ENCODE results near the gene JARID2.
"Not testable (repeated sequence)": the region's sequence is repeated elsewhere in the genome, so short reads cannot be mapped to it uniquely, and the experiment has no call there.

Gene JARID2

DNA sequence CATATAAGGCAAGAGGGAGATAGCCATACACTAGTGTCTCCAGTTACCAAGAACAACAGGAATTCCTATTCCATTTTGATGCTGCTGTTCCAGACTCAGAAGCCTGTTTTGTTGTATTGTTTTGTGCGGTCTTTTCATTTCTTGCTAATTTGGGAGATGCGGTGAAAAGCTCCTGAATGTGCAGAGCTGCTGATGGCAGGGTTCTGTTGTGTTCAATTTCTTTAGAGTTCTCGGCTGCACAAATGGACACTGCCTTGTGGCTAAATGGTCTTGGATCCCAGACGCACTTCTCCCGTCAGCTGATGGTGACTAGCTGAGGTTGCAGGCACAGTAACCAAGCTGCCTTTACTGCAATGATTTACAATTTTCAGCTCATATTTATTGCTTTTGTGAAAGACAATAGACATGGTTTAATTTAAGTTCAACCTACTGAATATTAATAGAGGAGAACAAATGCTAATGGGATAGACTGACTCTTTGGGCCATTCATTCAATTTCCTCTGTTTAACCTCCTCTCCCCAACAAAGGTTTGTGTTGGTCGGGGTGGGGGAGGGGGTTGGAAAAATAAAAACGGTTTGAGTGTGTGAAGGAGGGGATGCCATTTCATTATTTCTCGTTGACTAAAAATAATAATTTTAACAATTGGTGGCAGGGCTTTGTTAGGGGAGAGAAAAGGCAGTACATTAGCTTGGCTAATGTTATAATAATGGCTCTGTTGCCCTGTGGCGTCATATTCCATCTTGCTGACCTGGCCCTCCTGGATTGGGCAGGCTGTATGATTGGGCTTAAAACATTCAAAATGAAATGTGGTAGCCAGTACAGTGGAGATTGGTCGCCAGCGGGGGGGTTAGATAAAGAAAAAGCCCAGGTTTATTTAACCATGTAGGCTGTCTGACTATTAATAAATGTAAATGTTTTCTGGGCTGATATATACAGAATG is 159.5 kb downstream of the JARID2 start:
- no peak for DNase-seq

DNA sequence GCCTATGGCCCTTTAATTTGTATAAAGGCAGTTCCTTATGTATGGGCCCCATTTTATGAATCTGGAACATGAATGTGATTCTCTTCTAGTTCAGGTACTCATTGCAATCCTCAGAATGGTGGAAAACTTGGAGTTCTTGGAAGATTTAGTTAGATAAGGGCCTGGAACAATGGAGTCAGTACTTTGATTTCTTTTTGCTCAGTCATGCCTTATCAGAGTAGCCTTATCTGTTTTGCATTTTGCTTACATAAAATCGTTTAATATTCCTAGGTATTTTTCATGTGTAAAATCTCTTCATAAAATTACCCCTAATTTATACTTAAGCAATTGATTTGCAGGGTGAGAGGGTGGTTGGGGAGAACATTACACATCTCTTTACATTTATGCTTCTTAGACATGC is 160.6 kb downstream of the JARID2 start:
- no peak for DNase-seq

- no peak for DNase-seq
Observed at GRCh38 chr6:15408008-15408407, 162.1 kb downstream of the JARID2 start.

DNA sequence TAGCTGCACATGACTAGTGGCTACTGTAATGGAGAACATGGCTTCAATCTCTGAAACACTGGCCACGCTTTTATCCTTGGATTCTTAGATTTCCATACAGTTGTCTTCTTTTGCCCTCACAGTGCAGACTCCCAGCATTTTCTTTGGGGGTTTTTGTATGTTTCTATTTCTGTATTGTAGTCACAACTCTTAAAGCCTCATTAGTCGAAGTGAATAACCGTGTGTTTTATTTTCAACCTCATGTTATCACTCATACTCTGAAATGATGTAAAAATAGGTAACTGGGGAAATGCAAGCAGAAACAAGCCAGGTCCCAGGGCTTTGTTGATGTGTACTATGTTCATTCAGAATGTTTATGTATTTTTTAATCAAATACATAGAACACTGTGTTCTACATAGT is 162.9 kb downstream of the JARID2 start:
- DNase-seq = no peak

DNA sequence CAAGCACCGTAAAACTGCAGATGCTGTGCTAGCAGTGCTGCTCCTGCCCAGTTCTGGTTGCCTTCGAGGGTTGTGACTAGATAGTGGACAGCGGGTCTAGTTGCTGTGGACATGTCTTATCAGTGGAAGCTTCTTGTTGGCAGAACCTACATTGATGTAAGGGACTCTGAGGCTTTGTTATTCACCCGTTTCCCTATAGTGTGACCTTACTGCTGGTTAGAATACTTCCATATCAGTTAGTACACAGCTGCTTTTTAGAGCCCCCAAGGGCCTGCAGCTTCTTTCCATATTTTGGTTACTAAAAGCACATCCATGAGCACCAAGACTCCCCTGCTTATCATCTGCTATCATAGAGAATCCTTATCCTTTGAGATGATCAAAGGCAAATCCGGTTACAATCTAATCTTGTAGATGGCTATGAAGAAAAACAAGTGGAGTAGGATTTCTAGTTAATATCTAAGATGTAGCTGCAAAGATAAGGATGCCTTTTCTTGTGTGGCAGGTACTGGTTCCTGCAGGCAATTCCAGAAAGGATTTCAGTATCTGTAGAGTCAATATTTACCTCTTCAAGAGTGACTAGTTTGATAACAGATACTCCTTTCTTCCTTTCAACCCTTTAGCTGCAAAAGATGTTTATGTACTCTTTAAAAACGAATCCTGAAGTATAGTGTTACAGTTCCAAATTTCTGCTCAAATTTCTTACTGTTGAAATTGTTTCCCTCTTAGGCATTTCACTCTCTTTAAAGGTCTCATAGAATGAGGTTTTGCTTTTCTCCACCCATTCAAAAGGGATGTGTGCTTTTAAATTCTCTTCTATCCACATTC is 163.6 kb downstream of the JARID2 start:
- DNase-seq = no peak

DNA sequence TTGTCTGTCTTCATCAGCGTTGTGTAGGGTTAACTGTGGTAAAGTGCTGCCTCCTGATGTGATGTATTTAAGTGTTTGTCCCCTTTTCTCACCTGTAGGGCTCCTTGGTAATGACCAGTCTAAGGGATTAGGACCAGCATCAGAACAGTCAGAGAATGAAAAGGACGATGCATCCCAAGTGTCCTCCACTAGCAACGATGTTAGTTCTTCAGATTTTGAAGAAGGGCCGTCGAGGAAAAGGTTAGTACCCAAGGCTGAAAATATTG is 164.2 kb downstream of the JARID2 start:
- DNase-seq = no peak

GRCh38 chr6:15410752-15411151 is 164.9 kb downstream of the JARID2 start:
- DNase-seq = no peak

DNA sequence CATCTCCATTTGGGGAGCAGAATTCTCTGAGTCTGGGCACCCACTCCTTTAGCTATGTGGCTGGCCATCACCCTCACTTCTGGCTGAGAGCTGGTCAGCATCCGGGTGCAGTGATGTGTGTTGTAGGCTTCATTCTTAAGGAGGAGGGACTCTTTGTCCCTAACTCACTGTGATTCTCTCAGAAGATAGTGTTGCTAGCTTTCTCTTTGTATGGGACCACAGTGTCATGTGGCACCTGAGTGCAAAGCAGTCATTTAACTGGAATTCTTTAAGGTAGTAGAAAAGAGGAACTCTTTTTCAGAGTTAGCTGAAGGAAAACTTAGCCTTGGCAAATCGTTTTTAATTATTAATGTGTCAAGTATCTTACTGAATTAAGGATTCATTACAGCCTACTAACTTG is 165.9 kb downstream of the JARID2 start:
- no peak for DNase-seq

DNA sequence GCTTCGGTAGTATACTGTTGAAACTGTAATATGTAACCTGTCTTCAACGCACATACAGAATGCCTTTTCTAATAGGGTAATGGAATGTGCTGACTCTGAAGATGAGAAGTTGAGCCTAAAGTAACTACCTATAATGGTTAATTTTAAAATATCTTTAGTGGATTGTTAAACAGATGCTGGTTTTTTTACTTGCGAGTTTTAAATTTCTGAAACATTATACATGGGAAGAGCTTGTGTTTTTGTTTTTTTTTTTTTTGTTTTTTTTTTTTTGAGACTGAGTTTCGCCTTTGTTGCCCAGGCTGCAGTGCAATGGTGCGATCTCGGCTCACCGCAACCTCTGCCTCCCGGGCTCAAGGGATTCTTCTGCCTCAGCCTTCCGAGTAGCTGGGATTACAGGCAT is 166.9 kb downstream of the JARID2 start:
- DNase-seq = no peak

- no peak for DNase-seq
Observed at GRCh38 chr6:15413466-15414234, 167.8 kb downstream of the JARID2 start.

- no peak for DNase-seq
Observed at GRCh38 chr6:15414235-15414612, 168.4 kb downstream of the JARID2 start.

DNA sequence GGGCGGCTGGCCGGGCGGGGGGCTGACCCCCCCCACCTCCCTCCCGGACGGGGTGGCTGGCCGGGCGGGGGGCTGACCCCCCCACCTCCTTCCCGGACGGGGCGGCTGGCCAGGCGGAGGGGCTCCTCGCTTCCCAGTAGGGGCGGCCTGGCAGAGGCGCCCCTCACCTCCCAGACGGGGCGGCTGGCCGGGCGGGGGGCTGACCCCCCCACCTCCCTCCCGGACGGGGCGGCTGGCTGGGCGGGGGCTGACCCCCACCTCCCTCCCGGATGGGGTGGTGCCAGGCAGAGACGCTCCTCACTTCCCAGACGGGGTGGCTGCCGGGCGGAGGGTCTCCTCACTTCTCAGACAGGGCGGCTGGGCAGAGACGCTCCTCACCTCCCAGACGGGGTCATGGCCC is 169.8 kb downstream of the JARID2 start:
- not testable (repeated sequence) for DNase-seq

GRCh38 chr6:15416932-15417509 is 171.2 kb downstream of the JARID2 start:
- DNase-seq = no peak

GRCh38 chr6:15417811-15418210 is 171.9 kb downstream of the JARID2 start:
- no peak for DNase-seq

GRCh38 chr6:15419493-15419892 is 173.6 kb downstream of the JARID2 start:
- no peak for DNase-seq

DNA sequence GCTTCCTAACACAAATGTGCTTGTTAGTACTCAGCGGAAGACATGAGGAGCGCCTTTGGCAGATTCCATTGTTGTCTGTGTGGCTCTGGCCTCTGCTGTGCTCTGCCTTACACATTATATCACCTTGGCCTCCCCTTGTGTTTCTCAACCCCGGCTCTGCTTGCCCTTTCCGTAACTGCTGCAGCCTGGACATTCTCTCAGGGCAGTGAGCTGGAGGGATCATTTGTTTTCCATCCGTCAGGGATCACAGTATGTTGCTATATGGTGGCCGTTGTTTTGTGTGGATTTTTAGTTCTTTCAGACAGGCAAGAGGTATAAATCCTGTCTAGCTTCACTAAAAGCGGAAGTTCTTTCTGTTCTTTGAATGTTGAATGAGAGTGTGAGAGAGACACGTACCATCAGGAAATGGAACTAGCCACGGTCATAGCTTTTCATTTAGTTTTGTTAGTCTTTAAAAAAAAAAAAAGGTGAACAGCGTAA is 175.1 kb downstream of the JARID2 start:
- peak in 1 of 2 donors; percentile 54 for DNase-seq

DNA sequence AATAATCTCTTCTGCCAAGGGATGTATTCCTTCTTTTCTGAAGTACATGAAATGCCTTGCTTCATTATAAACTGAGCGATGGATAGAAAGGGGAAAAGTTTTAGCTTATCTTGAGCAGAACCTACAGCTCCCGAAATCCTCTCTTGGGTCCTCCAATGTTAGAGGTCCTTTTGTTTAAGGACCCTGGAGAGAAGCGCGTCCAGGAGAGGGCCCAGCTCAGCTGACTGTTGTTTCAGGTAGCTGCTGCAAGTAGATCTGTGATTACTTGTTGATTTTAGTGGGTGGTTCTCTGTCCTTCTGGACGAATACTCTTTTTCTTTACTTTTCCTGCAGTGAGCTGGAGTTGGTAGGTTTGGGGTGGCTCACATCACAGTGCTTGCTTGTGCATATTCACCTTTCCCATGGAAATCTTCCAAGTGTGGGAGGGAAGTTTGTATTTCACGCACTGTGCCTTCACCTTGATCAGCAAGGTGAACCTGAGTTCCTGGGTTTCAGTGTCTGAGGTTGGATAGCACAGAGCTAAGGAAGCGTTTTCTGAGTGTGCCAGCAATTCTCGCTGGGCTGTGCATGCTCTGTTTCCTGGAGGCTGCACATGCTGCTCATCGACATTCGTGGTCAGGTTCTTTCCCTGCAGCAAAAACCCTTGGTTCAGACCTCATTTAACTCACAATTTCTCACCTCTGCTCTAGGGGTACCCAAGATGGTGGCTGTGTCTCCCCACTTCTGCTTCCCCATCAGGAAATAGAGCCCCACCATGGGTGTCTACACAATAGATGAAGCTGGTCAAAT is 176.3 kb downstream of the JARID2 start:
- no peak for DNase-seq

DNA sequence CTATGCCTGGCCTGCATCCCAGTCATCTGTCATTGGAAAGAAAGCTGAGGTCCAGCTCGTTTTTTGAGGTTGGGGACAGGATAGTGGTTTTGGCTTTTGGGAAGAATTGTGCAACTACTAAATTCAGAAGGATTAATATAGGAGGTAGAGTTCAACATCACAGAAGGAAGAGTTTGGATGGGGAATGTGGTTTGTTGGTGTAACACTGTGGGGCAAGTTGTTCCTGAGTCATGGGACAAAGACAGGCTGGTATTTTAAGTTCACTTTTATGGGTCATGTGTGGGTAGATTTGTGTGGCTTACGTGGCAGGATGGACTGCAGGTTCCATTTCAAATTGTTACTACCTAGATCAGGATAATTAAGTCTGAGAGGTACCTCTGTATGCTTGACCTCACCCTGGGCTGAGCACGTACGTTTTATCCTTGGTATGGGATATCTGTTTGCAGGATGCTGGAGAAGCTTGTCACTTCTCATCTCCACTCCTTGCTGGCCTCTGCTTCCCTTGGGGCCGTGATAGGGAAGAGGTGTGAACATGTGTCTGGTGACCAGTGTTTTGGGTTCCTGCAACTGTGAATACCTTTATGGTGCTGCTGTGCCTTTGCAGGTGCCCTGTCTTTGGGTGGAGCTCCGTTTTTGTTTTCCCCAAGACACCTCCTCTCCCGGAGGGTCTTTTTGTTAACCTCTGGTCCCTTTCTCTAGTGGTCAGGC is 177.6 kb downstream of the JARID2 start:
- DNase-seq = no peak

DNA sequence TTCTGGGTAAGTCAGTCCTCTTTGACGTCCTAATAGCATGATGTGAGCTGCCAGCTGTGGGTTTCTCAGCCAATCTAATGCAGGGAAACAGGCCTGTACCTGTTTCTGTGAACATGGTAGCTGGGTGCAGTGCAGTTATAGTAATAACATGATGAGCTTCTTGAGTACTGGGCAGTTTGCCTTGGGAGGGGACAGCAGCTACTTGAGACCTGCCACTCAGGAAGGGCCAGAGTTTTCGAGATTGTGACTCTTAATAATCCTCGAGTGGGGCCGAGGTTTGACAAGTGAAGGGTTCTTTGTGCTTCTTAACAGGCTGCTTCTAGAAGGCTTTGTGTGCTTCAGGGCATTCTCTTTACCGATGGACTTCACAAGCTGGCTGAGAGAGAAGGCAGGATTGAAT is 180.1 kb downstream of the JARID2 start:
- DNase-seq = no peak

- DNase-seq = no peak
Observed at GRCh38 chr6:15426395-15426794, 180.5 kb downstream of the JARID2 start.

- DNase-seq = no peak
Observed at GRCh38 chr6:15426901-15427300, 181.0 kb downstream of the JARID2 start.

Data from inflammatory macrophage treated with lipopolysaccharide for 1 hour (primary cell).